ENCODE data around the gene ABLIM1.

- no peak for TF ChIP-seq CTCF (IDR thresholded peaks at IDR 0.05)
- TF ChIP-seq TEAD1 (CRISPR knock-in tag; IDR thresholded peaks at IDR 0.05) = no peak
- TF ChIP-seq FOXP1 (CRISPR knock-in tag; IDR thresholded peaks at IDR 0.05; ENCODE audit: borderline replicate concordance) = no peak
- no peak for TF ChIP-seq HMGXB4 (CRISPR knock-in tag; IDR thresholded peaks at IDR 0.05)
- no peak for TF ChIP-seq TEAD4 (CRISPR knock-in tag; IDR thresholded peaks at IDR 0.05)
Measured at GRCh38 chr10:114499116-114499515, 159.0 kb downstream of the ABLIM1 start.
